ENCODE measurements around the gene CFAP57.

Gene CFAP57

GRCh38 chr1:43302721-43303470 lies 130.8 kb downstream of the CFAP57 start:
- DNase-seq, result no peak

- DNase-seq, result no peak
Observed at GRCh38 chr1:43303471-43304313, 131.6 kb downstream of the CFAP57 start.
